GM10266 (cell line): ENCODE data around the gene BHLHE40.

Experiments
- DNase-seq: peaks from one replicate; pipeline ENCODE4 v3.0.0; 2012; ENCODE audit errors: extremely low spot score
- TF ChIP-seq, protein P1 (sequence below): IDR thresholded peaks from 2 replicates; pipeline ENCODE4 v1.5.1; 2012; ENCODE audit warnings: mild to moderate bottlenecking, low read depth; ENCODE audit not compliant: control insufficient read depth, insufficient read depth; ENCODE audit errors: missing control alignments

The BHLHE40 gene

DNA sequence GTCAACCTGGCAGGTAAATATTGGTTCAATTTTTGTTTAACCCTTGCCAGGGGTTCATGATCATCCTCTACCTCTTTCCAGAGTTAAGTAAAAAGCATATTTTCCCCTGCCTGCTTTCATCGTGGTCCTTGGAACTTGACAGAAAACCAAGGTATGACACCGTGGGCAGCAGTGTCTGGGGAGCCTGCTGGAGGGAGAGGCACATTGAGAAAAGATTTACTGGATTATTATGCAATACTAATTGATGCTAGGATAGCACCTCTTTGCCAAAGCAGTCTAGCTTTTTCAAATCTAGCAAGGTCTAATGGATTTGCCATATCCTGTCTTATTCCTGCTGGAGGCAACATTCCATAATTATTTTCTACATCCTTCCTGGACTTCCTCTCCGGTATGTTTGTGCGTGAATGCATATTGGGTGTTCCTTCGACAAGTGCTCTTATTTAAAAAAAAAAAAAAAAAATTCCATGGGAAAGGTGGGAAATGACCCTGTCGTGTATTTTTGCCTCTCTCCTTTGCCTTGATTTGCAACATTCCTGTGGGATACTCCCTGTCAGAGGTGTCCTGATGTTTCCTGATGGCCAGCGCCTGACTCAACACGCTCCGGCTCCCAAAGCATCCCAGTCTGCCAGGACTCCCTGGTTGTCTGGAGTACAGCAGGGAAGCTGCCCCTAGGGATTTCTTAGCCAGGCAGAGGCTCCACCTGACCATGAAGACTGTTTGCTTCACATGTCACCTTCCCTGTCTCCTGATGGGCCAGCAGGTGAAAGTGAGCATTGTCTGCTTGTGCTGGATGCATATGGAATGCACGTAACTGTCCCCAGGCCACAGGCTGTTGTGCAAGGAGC lies 6.3 kb downstream of the BHLHE40 start:
- DNase-seq: no peak
- TF ChIP-seq, protein P1, sequence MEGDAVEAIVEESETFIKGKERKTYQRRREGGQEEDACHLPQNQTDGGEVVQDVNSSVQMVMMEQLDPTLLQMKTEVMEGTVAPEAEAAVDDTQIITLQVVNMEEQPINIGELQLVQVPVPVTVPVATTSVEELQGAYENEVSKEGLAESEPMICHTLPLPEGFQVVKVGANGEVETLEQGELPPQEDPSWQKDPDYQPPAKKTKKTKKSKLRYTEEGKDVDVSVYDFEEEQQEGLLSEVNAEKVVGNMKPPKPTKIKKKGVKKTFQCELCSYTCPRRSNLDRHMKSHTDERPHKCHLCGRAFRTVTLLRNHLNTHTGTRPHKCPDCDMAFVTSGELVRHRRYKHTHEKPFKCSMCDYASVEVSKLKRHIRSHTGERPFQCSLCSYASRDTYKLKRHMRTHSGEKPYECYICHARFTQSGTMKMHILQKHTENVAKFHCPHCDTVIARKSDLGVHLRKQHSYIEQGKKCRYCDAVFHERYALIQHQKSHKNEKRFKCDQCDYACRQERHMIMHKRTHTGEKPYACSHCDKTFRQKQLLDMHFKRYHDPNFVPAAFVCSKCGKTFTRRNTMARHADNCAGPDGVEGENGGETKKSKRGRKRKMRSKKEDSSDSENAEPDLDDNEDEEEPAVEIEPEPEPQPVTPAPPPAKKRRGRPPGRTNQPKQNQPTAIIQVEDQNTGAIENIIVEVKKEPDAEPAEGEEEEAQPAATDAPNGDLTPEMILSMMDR: no peak

DNA sequence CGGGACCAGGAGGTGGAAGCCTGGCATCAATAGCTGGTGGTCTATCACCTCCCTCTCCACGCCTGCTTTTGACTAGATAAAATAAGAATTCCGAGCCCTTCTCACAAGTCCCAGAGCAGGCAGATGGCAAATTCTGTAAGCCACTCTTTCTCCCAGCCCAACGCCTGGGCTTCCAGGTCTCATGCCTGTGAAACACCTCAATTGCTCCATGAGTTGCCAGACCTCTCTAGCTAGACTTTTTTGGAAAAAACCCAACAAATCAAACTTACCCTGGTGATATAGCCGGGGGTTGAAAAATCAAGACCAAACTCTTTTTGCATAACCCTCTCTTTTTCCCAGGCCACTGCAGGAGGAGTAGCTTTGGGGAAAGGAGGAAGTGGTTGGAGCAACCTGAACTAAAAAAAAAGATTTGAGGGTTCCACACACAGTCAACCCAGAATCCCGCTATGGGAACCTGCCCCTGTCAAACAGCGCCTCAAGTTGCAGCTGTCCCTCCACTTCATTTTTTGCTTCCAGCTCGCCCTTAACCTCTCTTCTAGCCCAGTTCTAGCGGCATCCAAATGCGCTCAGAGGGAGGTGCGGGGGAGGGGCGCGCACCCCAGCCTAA lies 7.0 kb downstream of the BHLHE40 start:
- DNase-seq: no peak

DNA sequence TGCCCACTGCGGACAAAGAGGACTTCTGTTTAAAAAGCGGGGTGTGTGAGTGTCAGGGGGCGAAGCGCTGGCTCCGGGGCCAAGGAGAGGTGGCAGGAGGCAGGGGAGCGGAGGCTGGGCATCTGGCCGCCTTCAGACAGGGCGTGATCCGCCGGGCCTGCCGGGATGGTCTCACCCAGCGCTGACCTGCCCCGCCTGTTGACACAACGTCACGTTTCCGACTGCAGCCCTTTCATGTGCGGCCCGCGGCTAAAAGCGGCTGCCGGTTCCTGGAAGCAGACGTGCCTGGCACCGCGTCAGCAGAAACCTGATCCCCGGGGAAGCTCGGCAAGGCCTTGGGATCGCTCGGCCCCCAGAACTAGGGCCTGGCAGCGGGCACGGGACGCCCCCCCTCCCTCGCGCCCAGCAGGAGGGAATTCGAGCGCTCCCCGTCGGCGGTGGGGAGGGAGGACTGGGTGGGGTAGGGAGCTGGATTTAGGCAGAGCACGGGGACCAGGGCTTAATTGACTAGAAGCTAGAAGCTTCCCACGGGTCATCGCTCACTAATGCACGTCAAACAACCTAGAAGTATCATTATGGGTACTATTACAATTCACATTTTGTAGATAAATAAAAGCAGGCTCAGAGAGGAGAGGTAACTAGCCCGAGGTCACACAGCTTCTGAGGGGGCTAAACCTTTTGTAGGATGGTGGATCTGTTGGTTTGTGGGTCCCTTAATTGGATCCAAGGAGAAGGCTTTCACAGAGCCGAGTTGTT lies 7.7 kb downstream of the BHLHE40 start:
- DNase-seq: peak; percentile 68
- TF ChIP-seq, protein P1: no peak

More for the DNA sequence above, 7.0 kb downstream of the BHLHE40 start:
- TF ChIP-seq, protein P1: no peak

DNA sequence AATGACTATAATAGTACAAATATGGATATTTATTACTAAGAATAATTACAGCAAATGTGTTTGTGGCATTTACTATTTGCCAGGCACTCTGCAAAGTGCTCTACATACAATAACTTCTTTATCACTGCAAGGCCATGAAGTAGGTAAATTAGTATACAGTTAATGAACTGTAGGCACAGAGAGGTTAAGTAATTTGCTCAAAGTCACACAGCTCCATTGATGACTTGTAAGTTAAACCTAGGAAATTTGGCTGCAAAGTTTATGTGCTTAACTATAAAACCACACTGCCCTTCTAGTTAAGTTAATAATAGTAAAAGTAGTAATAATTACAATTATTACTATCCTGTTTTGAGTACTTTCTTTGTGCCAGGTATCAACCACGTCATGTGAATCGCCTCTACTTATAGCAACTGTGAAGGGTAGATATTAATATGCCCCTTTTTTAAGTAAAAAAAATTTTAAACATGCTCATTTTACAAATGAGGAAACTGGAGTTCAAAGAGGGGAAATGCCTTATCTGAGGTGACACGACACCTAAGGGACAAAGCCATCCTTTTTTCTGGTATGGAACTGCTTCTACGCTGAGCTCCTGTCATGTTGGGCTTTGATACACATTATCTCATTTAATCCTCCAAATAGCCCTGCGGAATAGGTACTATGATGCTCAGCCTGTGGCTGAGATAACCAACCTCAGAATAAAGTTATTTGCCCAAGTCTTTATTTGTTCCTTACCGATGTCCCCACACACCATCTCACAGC lies 8.5 kb downstream of the BHLHE40 start:
- DNase-seq: no peak
- TF ChIP-seq, protein P1: no peak

DNA sequence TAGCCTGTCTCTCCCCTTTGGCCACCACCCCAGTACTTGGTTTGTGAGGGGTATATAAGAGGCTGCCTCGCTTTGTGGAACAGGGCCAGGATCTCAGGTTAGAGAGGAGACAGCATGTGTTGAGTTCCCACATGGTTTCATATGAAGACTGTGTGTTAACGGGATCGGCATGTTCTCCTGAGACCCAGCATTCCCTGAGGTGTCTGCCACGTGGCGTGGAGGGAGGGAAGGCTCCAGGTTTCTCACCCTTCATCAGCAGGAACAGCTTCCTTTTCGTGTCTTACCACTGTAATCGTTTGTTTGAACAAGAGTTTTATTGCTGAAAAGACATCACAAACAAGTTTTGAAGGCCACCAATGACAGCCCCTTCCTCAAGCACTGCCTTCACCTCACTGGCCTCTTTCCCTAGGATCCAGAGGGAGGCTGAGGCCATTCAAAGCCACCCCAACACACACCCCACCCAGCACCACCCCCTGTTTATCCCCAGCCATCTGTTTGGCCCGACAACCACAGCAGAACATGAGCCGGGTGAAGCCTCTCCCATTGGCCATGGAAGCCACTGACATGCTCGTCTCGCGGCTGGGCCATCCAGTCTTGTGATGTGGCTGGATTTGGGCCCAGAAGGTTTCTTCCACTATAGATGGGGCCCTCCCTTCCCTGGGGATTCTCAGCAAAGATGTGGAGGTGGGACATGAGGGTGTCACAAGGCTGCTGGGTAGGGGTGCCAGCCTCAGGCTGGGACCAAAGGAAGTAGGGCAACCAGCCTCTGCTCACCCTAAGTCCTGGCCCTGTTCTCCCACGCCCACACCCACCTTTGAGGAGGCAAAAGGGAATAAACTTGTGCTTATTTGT lies 10.0 kb downstream of the BHLHE40 start:
- no peak for DNase-seq

More for the DNA sequence above, 10.0 kb downstream of the BHLHE40 start:
- TF ChIP-seq, protein P1: no peak
